Mesodermal cell (in vitro differentiated cells): Measurements from ENCODE around the gene CIRBP.
"Not testable (repeated sequence)": the region's sequence is repeated elsewhere in the genome, so short reads cannot be mapped to it uniquely, and the experiment has no call there.

Experiments used
- H3K27ac ChIP-seq: 2 replicates; pipeline ENCODE4 v1.7.0; 2013; ENCODE audit warnings: mild to moderate bottlenecking, low read depth, low read length, moderate library complexity; ENCODE audit not compliant: severe bottlenecking
- H3K36me3 ChIP-seq: 2 replicates; pipeline ENCODE4 v1.7.1; 2013; ENCODE audit warnings: mild to moderate bottlenecking, low read length, moderate library complexity; ENCODE audit not compliant: control insufficient read depth, insufficient read depth
- H3K4me1 ChIP-seq: one replicate; pipeline ENCODE4 v1.7.1; 2013; ENCODE audit warnings: mild to moderate bottlenecking, low read length; ENCODE audit not compliant: insufficient read depth, control insufficient read depth, poor library complexity, severe bottlenecking
- H3K4me3 ChIP-seq: 2 replicates; pipeline ENCODE4 v1.7.0; 2013; ENCODE audit warnings: low read length, control low read depth, mild to moderate bottlenecking; ENCODE audit not compliant: insufficient read depth, poor library complexity, severe bottlenecking; ENCODE audit errors: extremely low read depth
- H3K9me3 ChIP-seq: 2 replicates; pipeline ENCODE4 v1.7.1; 2013; ENCODE audit warnings: mild to moderate bottlenecking, low read length, moderate library complexity; ENCODE audit not compliant: control insufficient read depth
- WGBS, 2 experiments: methylation state at CpG; one replicate each; pipeline ENCODE4 v1.1.5; 2013; ENCODE audit warnings: missing lambda C conversion rate in 2 of 2; ENCODE audit not compliant: insufficient coverage in 2 of 2; 5-methylcytosine and 5-hydroxymethylcytosine counted together

CIRBP gene

GRCh38 chr19:1311543-1312091 is 42.5 kb downstream of the CIRBP start:
- Histone ChIP-seq H3K9me3 (no peaks in the 10 kb centered on the region), H3K36me3 (no peaks in the 10 kb centered on the region), H3K4me1 (peaks cover 18% of the 10 kb centered on the region), H3K27ac (no peak overlapping the region), H3K4me3 (no peak overlapping the region)
- WGBS, 2 experiments, result 79 to 88% methylated on average over 13 to 19 of the region's 21 CpGs

- Histone ChIP-seq H3K36me3 (no peaks in the 10 kb centered on the region), H3K4me1 (peaks cover 18% of the 10 kb centered on the region), H3K27ac (no peak overlapping the region), H3K4me3 (no peak overlapping the region), H3K9me3 (no peaks in the 10 kb centered on the region)
- WGBS, 2 experiments, result 83 to 85% methylated on average over 46 to 50 of the region's 61 CpGs
Observed at GRCh38 chr19:1312767-1313694, 43.9 kb downstream of the CIRBP start.

- H3K27ac ChIP-seq, result peak overlapping the region; percentile 23
- H3K9me3 ChIP-seq, result no peaks in the 10 kb centered on the region
- WGBS, 2 experiments, result 79 to 83% methylated on average over 30 to 31 of the region's 32 CpGs
- H3K4me3 ChIP-seq, result no peak overlapping the region
- peaks cover 18% of the 10 kb centered on the region for H3K4me1 ChIP-seq
- no peaks in the 10 kb centered on the region for H3K36me3 ChIP-seq
Observed at GRCh38 chr19:1313695-1314613, 44.8 kb downstream of the CIRBP start.

- WGBS, 2 experiments, result 14 to 22% methylated on average over 43 to 52 of the region's 58 CpGs
- no peaks in the 10 kb centered on the region for H3K36me3 ChIP-seq
Observed at GRCh38 chr19:1315470-1316166, 46.5 kb downstream of the CIRBP start.

GRCh38 chr19:1316466-1316865 is 47.3 kb downstream of the CIRBP start:
- Histone ChIP-seq H3K4me3 (no peak overlapping the region), H3K36me3 (no peaks in the 10 kb centered on the region), H3K4me1 (peaks cover 18% of the 10 kb centered on the region), H3K9me3 (no peaks in the 10 kb centered on the region), H3K27ac (no peak overlapping the region)
- WGBS, 2 experiments, result 84 to 87% methylated on average over 11 to 12 of the region's 13 CpGs

More at GRCh38 chr19:1315470-1316166, 46.5 kb downstream of the CIRBP start:
- Histone ChIP-seq H3K9me3 (no peaks in the 10 kb centered on the region), H3K4me1 (peaks cover 18% of the 10 kb centered on the region), H3K4me3 (peak overlapping the region; percentile 16), H3K27ac (no peak overlapping the region)

- no peak overlapping the region for H3K4me3 ChIP-seq
- 90 to 95% methylated on average over 13 to 16 of the region's 17 CpGs for WGBS, 2 experiments
- no peaks in the 10 kb centered on the region for H3K36me3 ChIP-seq
- peaks cover 18% of the 10 kb centered on the region for H3K4me1 ChIP-seq
- H3K27ac ChIP-seq, result no peak overlapping the region
- H3K9me3 ChIP-seq, result no peaks in the 10 kb centered on the region
Observed at GRCh38 chr19:1317274-1318003, 48.3 kb downstream of the CIRBP start.

- Histone ChIP-seq H3K36me3 (no peaks in the 10 kb centered on the region), H3K4me1 (peaks cover 7% of the 10 kb centered on the region), H3K27ac (no peak overlapping the region), H3K4me3 (no peak overlapping the region), H3K9me3 (no peaks in the 10 kb centered on the region)
- WGBS, 2 experiments, result 60 to 77% methylated on average over 27 to 36 of the region's 46 CpGs
Observed at GRCh38 chr19:1318678-1319471, 49.7 kb downstream of the CIRBP start.

GRCh38 chr19:1320282-1320650 is 51.1 kb downstream of the CIRBP start:
- WGBS, 2 experiments, result 86 to 90% methylated on average over 3 of the region's 3 CpGs
- H3K4me3 ChIP-seq, H3K9me3 ChIP-seq: not testable (repeated sequence)

GRCh38 chr19:1321539-1321938 is 52.4 kb downstream of the CIRBP start:
- Histone ChIP-seq H3K9me3 (no peaks in the 10 kb centered on the region), H3K4me3 (no peak overlapping the region), H3K4me1 (no peaks in the 10 kb centered on the region), H3K36me3 (no peaks in the 10 kb centered on the region), H3K27ac (no peak overlapping the region)
- 85 to 93% methylated on average over 6 to 9 of the region's 9 CpGs for WGBS, 2 experiments

More at GRCh38 chr19:1320282-1320650, 51.1 kb downstream of the CIRBP start:
- H3K4me1 ChIP-seq, H3K27ac ChIP-seq, H3K36me3 ChIP-seq: not testable (repeated sequence)
